ENCODE results near the gene CDH4. TPM values are rescaled to one million over a fixed set of nuclear protein-coding genes. Genes with fewer than 3 reads are reported as not detected.

Gene CDH4
- total and polyA plus RNA-seq, 2 donors (not counting 3 experiments of a cell fraction or from before 2014, with no cell fraction given) = 0.17 to 0.51 TPM

DNA sequence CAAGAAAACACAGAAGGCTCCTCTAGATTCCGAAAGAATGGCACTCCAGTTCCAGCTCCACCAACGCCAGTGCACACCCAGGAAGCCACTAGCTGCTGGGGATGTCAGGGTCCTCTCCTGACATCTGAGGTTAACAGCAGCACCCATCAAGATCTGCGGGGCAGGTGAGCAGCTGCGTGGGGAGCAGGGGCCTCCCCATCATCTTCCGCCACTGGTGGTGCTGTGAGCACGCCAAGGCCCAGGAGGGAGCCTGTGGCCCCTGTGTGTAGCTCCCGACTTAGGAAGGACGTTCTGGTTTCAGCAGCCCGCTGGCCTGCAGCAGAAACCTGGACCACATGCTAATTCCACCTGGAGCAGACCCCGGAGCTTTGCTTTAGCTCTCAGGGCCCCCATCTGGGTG lies 427.4 kb downstream of the CDH4 start:
- dilution Hi-C loops (cut with MboI; ENCODE audit: extremely low pct_ligation_motif_present, low sequenced_read_pairs) = no loop called here
- intact Hi-C loops (cut with micrococcal nuclease) = no loop called here
- no peak for FAIRE-seq

DNA sequence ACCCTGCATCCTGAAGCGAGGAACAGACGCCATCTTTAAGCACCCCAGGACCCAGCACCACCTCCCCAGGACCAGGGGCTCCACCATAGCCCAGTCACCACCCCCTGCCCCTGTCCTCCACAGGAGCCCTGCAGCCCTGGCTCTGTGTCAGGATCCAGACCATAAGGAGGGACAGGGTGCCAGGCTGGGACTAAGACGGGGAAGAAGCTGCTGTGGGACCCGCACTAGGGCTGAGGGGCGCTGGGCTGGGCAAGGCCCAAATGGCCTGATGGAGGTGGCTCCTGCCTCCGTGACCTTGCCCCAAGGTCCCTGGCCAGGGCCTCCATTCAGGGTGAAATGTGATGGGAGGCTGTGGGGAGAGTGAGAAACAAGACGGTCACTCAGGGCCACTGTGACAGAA lies 428.0 kb downstream of the CDH4 start:
- no peaks in the 10 kb centered on the region for H4K20me1 ChIP-seq (replicated peaks; ENCODE audit: control insufficient read depth, extremely low read depth, insufficient read depth, low read length)
- no peaks in the 10 kb centered on the region for H3K36me3 ChIP-seq (ENCODE audit: control insufficient read depth in 2 of 2, extremely low read depth in 1 of 2, insufficient read depth in 2 of 2, low read length in 2 of 2)
- FAIRE-seq (no peak), DNase-seq (ENCODE audit: low read depth, low spot score) (no peak)
- TF ChIP-seq JUN (IDR thresholded peaks at IDR 0.05; ENCODE audit: borderline replicate concordance, insufficient read depth, insufficient read length, low read depth) = no peak
- TF ChIP-seq FOS (IDR thresholded peaks at IDR 0.05; ENCODE audit: borderline replicate concordance, insufficient read depth, low read length) = no peak
- no peak for TF ChIP-seq GATA2 (IDR thresholded peaks at IDR 0.05; ENCODE audit: insufficient read depth, insufficient read length, low read depth, low read length)
- TF ChIP-seq, protein P1, sequence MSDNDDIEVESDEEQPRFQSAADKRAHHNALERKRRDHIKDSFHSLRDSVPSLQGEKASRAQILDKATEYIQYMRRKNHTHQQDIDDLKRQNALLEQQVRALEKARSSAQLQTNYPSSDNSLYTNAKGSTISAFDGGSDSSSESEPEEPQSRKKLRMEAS (IDR thresholded peaks at IDR 0.05; ENCODE audit: insufficient read depth, insufficient read length) = no peak
- H3K9me1 ChIP-seq (replicated peaks; ENCODE audit: control insufficient read depth, extremely low read depth, insufficient read depth, low read length) = no peaks in the 10 kb centered on the region
- H3K27me3 ChIP-seq (ENCODE audit: control insufficient read depth in 2 of 2, insufficient read depth in 2 of 2, low read length in 2 of 2) = no peaks in the 10 kb centered on the region
- H3K27ac ChIP-seq (ENCODE audit: insufficient read depth, low read depth, low read length) = no peak overlapping the region
- H3K9me3 ChIP-seq (replicated peaks; ENCODE audit: control insufficient read depth, insufficient read depth, low read length) = peaks cover 8% of the 10 kb centered on the region
- no peaks in the 10 kb centered on the region for H3K79me2 ChIP-seq (ENCODE audit: control insufficient read depth, insufficient read depth, low read length)
- no TSS peak for BruUV-seq (replicated peaks)
- intact Hi-C loops (cut with micrococcal nuclease) = no loop called here
- ChIA-PET CTCF (no interaction called here), POLR2A (no interaction called here)
- no peak overlapping the region for H3K4me3 ChIP-seq (replicated peaks in 1 of 3; ENCODE audit: insufficient read depth in 1 of 3, low read depth in 1 of 3, low read length in 3 of 3)
- no peak overlapping the region for H3K4me2 ChIP-seq (ENCODE audit: insufficient read depth, low read length)
- no peak overlapping the region for H2AFZ ChIP-seq (ENCODE audit: low read depth, low read length)
- H3K9ac ChIP-seq (replicated peaks; ENCODE audit: extremely low read depth, insufficient read depth, low read length) = no peak overlapping the region
- no peaks in the 10 kb centered on the region for H3K4me1 ChIP-seq (ENCODE audit: control insufficient read depth, extremely low read depth, insufficient read depth, low read length)
- dilution Hi-C loops (cut with MboI; ENCODE audit: extremely low pct_ligation_motif_present, low sequenced_read_pairs) = no loop called here

More for the DNA sequence above, 427.4 kb downstream of the CDH4 start:
- no peak overlapping the region for H3K4me2 ChIP-seq (ENCODE audit: insufficient read depth, low read length)
- CTCF ChIA-PET = no interaction called here
- POLR2A ChIA-PET = no interaction called here
- BruUV-seq (replicated peaks) = no TSS peak
- TF ChIP-seq POLR2A (IDR thresholded peaks at IDR 0.05; ENCODE audit: low read depth, low read length) (no peak), GATA2 (IDR thresholded peaks at IDR 0.05; ENCODE audit: insufficient read depth, insufficient read length, low read depth, low read length) (no peak)
- H2AFZ ChIP-seq (ENCODE audit: low read depth, low read length) = no peak overlapping the region
- no peaks in the 10 kb centered on the region for H3K9me1 ChIP-seq (replicated peaks; ENCODE audit: control insufficient read depth, extremely low read depth, insufficient read depth, low read length)
- H4K20me1 ChIP-seq (replicated peaks; ENCODE audit: control insufficient read depth, extremely low read depth, insufficient read depth, low read length) = no peaks in the 10 kb centered on the region
- H3K9me3 ChIP-seq (replicated peaks; ENCODE audit: control insufficient read depth, insufficient read depth, low read length) = peaks cover 8% of the 10 kb centered on the region
- H3K36me3 ChIP-seq (ENCODE audit: control insufficient read depth in 2 of 2, extremely low read depth in 1 of 2, insufficient read depth in 2 of 2, low read length in 2 of 2) = no peaks in the 10 kb centered on the region
- H3K79me2 ChIP-seq (ENCODE audit: control insufficient read depth, insufficient read depth, low read length) = no peaks in the 10 kb centered on the region
- H3K4me3 ChIP-seq (replicated peaks in 1 of 3; ENCODE audit: insufficient read depth in 1 of 3, low read depth in 1 of 3, low read length in 3 of 3) = no peak overlapping the region
- no peak overlapping the region for H3K9ac ChIP-seq (replicated peaks; ENCODE audit: extremely low read depth, insufficient read depth, low read length)
- no peaks in the 10 kb centered on the region for H3K4me1 ChIP-seq (ENCODE audit: control insufficient read depth, extremely low read depth, insufficient read depth, low read length)
- no peak for DNase-seq (ENCODE audit: low read depth, low spot score)
- H3K27me3 ChIP-seq (ENCODE audit: control insufficient read depth in 2 of 2, insufficient read depth in 2 of 2, low read length in 2 of 2) = no peaks in the 10 kb centered on the region
- H3K27ac ChIP-seq (ENCODE audit: insufficient read depth, low read depth, low read length) = no peak overlapping the region

Data from endothelial cell of umbilical vein (primary cell).